Stomach (tissue), 4 donors: ENCODE data around the gene TENT4B.

Experiments used
- CTCF ChIP-seq, 7 experiments: fragments of 450-650 bp in 4 of 7; fragments of 200-600 bp in 3 of 7; sonication (generic) in 3 of 7; IDR thresholded peaks; one replicate each; pipeline ENCODE4 v1.5.1; 2016 to 2019; ENCODE audit warnings: antibody characterized with exemption in 7 of 7, control low read depth in 2 of 7, mild to moderate bottlenecking in 1 of 7
- EP300 ChIP-seq: sonication (generic); formaldehyde crosslinking; IDR thresholded peaks from one replicate; pipeline ENCODE4 v1.6.1; 2017; ENCODE audit warnings: antibody characterized with exemption
- POLR2AphosphoS5 ChIP-seq, 3 donors: sonication (generic); formaldehyde crosslinking; IDR thresholded peaks; one replicate each; pipeline ENCODE4 v1.6.1; 2016; ENCODE audit warnings: antibody characterized with exemption in 3 of 3

GRCh38 chr16:50133214-50133613, 19.9 kb upstream of the TENT4B start:
- no peak for TF ChIP-seq CTCF (IDR thresholded peaks at IDR 0.05)
- no peak for TF ChIP-seq EP300
- no peak for TF ChIP-seq POLR2AphosphoS5 (IDR thresholded peaks at IDR 0.05)
